Measurements from ENCODE around the gene TRMT61A.
"Not testable (repeated sequence)": the region's sequence is repeated elsewhere in the genome, so short reads cannot be mapped to it uniquely, and the experiment has no call there.

TRMT61A gene

DNA sequence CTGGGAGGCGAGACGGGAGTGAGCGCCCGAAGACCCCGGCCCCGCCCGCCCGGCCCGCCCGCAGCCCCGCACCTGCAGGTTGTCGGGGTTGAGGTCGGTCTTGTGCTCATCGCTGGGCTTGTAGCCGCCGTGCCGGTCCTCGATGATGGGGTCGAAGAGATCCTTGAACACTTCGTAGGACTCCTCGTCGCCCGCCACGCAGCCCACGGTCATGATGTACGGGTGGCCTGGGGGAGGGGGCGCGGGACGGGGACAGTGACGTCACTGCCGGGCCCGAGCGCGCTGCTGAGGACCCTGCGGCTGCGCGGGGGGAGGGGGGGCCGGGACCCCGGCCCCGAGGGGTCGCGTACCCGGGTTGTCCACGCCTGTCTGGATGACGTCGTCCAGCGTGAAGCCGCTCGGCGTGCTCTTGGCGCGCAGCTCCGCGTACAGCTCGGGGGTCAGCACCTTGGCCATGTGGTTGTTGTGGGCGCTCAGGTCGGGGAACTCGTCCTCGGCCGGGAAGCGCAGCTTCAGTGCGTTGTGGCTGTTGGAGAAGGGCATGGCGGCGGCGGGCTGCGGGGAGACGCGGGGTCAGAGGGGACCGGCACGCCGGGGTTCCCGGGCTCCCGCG is 6.9 kb upstream of the TRMT61A start:
- no peak for DNase-seq (ENCODE audit: low read depth in 1 of 2, low spot score in 1 of 2)

DNA sequence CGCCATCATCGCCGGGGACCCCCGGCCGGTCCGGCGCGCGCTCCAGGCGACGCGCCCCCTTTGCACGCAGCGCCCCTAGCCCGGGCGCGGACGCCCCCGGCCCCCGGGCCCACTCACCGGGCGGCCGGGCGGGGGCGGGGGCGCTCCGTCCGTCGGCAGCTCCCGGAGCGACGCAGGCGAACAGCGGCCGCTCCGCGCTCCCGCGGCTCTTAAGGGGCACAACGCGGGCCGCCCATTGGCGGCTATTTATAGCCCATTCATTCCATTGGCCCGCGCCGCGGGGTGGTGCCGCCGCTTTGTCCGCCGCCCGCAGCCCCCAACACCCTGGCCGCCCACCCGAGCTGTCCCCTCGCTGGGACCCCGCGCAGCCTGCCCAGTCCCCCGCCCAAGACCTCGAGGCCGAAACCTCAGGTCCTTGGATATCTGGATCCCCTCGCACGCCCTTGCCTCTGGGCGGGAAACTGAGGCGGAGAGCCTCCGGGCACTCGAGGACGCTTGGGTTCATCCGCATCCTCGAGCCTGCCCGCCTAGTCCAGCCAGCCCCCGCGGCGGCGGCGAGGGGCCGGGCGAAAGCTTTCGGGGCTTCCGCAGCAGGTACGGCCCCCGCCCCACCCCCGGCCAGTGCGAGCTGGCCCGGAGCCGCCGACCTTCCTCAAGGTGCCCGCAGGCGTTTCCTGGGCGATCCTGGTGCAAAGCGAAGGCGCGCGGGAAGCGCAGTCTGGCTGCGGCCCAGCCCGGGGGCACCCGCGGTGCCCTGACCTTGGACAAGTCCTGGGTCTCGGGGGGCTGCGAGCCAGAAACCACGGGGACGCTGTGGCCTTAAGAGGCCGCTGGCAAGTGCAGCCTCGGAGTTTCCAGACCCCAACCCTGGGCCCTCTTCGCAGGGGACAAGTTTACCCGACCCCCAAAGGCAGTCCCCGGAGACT is 6.1 kb upstream of the TRMT61A start, which contains the start of gene CKB:
TSS of gene CKB (minus strand) at position 182 of the 926 bp plus-strand sequence. CDS start 337 bp downstream, outside the sequence.
- DNase-seq (ENCODE audit: low read depth in 1 of 2, low spot score in 1 of 2): no peak

DNA sequence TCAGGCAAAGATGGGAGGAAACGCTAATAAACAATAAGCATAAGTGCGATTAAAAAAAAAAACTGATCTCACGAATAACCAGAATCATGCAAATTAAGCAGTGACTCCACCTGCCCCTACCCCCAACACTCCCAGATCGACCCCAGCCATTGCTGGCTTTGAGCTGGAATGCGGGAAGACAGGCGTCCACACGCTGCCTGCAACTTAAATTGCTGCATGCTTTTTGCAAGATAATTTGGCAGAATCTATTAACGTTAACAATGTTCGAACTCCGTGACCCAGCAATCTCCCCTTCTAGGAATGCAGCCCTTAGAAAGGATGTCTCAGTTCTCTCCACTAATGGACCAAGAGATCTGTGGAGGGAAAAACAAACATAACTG is 5.4 kb upstream of the TRMT61A start:
- DNase-seq (ENCODE audit: low read depth in 1 of 2, low spot score in 1 of 2): no peak

DNA sequence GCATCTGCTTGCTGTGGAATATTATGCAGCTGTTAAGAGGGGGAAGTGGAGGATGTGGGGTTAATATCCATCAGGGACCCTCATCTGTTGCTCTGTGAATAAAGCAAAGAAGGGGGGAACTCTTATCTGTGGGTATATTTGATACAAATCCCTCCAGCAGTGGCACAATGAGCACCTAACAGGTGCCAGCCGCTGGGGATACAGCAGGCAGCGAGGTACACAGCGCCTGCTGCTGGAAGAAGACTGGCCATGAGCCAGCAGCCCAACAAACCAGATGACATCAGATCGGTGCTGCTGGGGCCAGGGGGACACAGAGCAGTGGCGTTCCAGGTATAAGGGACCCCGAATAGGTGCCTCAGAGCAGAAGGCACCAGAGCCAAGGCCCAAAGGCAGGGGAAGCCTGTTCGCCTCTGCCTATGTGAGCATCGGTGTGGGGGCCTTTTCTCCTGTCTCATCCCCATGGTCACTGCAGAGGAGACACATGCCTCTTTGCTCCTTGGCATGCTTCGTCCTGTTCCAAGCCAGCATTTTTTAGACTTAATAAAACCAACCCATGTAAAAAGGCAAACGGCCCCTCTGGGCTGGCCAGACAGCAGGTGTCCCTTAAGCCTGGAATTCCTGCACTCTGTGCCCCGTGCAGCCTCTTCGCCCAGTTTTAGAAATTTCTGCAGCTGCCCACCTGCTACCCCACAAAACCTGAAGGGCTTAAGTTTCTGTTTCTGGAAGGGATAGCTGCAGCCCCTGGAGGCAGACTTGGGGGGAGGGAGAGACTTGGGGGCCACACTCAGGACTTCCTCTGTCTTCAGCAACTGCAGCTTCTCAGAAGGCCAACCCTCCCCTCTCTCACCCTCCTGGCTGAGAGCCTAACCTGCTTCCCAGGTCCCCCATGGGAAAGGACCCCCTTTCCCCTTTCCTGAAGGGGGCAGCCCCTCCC is 4.7 kb upstream of the TRMT61A start:
- no peak for DNase-seq (ENCODE audit: low read depth in 1 of 2, low spot score in 1 of 2)

DNA sequence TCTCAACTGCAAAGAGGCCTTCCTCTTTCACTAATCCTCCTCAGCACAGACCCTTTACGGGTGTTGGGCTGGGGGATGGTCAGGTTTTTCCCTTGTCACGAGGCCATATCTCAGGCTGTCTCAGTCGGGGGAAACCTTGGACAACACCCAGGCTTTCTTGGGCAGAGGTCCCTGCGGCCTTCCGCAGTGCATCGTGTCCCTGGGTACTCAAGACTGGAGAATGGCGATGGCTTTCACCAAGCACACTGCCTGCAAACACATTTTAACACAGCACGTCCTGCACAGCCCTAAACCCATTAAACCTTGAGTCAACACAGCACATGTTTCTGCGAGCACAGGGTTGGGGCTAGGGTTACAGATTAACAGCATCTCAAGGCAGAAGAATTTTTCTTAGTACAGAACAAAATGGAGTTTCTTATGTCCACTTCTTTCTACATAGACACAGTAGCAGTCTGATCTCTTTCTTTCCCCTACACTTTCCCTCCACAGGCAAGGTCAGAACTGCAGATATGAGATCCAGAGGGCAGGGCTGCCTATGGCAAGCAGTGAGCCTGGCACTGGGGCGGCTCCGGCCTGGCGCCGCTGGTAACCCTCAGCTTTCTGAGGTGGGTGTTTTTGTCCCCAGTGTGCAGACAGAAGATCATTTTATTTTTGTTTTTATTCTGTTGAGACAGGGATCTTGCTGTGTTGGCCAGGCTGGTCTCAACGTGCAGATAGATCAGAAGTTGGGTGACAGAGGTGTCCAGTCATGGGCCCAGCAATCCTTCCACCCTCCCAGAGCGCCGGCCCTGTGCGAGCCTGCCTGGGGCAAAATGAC is 3.4 kb upstream of the TRMT61A start:
- DNase-seq (ENCODE audit: low read depth in 1 of 2, low spot score in 1 of 2): not testable (repeated sequence)

DNA sequence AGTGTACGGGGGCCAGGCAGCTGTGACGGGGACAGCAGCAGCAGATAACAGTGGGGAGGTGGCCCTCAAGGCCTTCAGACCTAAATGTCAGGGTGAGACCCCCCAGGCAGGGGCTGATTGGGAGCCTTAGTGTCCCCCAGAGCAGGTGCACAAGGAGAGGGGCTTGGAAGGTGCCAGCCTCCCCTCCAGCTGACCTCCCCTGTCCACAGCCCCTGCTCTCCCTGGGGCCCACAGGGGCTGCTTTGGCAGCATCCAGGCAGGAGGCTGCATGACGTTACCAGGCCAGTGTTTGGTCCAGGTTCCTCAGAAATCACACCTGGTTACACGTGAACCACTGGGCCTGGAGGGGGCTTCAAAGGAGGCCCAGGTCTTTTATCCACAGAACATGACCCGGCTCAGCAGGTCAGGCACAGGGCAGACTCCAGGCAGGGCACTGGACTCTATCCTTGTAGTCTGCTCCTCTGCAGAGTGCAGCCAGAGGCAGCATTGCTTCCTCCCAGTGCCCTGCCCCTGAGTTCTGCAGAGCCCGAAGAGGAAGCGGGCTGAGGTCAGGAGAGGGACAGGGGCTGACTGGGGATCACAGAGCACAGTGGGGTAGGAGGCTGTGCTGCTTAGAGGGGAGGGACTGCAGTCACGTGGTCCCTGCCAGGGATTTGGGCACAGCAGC is 2.6 kb upstream of the TRMT61A start:
- no peak for DNase-seq (ENCODE audit: low read depth in 1 of 2, low spot score in 1 of 2)

DNA sequence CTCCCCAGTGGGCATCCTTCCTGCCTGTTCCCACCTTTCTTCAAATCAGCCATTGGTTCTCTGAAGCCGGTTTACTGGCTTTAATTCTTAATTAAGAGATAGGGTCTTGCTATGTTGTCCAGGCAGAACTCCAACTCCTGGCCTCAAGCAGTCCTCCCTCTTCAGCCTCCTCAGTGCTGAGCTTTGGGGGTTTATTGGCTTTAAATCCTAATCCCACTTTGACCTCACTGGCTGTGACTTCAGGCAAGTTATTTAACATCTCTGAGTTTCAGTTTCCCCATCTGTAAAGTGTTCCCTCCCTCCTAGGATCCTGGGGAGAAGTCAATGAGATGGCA is 2.1 kb upstream of the TRMT61A start:
- DNase-seq (ENCODE audit: low read depth in 1 of 2, low spot score in 1 of 2): no peak

DNA sequence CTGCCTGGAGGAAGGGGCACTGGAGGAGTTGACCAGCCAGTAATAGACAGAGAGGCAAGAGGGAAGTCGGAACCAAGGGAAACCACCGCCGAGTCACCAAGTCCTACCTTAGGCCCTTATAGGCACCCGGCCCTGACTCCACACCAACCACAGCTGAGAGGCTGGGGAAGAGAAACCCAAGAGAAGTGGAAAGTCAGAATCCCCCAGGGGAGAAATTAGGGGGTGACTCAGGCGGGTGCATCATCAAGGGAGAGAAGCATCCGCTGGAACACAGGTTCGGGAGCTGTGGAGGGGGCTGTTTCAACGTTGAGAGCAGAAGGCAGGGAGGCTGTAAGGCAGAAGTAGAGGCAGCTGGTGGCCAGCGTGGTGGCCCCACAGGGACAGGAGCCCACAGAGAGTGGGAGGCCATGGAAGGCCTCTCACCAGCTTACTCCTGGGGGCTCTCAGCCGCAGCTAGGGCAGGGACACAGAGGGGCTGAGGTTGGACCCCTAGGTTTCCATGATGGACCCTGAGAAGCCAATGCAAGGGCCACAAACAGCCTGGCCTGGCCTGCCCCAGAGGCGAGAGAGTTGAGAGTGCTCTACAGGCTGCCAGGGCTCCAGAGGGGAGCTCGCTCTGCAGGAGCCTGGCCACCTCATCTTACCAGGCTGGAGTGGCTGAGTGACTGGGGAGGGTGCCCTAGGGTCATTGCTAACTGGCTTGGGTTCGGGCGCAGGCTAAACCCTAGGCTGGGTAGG is 1.4 kb upstream of the TRMT61A start:
- DNase-seq (ENCODE audit: low read depth in 1 of 2, low spot score in 1 of 2): no peak

DNA sequence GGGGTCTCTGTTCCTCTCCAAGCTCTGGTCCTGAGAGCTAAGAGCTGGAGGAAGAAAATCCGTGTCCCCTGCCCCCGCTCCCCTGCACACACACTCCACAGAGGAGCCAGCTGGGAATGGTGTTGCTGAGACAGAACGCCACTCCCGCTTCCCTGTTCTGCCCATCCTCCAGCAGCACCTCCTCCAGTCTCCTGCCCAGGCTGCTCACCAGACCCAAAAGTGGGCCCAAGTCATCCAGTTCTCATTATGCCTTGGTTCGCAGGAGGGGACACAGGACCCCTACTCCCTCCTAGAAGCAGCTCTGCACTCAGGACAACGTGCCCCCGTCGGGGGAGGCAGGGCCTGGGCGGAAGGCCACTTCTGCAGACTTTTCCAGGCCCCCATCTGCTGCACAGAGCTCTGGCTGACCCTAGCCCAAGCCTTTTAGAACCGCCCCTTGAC is 830 bp upstream of the TRMT61A start:
- DNase-seq (ENCODE audit: low read depth in 1 of 2, low spot score in 1 of 2): no peak

DNA sequence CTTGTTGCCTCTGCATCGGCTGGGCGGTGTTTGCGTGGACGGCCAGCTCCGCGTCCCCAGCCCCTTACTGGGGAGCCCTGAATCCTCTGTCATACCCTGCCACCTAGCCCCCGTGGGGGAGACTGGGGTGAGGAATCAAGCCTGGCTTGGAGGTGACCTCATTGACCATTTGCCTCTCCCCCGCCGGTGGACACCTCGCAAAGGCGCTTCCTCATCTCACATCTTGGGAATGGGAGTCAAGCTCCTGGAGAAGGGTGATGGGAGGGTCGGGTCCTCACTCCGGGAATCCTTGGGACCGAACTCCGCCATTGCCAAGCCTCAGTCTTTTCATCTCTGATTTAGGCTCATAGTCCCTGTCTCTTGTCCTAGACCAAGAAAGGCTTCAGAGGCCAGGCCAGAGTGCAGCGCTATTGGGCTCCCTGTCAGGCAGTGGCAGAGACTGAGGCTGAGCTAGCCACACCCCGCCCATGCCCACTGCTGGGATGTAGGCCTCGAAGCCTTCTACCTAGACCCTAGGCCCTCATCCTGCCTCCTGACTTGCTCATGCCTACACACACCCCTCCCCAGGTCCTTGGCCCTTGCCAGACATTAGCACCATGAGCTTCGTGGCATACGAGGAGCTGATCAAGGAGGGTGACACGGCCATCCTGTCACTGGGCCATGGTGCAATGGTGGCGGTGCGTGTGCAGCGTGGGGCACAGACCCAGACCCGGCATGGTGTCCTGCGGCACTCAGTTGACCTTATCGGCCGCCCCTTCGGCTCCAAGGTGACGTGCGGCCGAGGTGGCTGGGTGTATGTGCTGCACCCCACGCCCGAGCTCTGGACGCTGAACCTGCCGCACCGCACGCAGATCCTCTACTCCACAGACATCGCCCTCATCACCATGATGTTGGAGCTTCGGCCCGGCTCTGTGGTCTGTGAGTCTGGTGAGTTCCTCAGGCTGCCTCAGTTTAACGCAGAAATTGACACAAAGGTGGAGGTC is 678 bp downstream of the TRMT61A start:
- no peak for DNase-seq (ENCODE audit: low read depth in 1 of 2, low spot score in 1 of 2)

DNA sequence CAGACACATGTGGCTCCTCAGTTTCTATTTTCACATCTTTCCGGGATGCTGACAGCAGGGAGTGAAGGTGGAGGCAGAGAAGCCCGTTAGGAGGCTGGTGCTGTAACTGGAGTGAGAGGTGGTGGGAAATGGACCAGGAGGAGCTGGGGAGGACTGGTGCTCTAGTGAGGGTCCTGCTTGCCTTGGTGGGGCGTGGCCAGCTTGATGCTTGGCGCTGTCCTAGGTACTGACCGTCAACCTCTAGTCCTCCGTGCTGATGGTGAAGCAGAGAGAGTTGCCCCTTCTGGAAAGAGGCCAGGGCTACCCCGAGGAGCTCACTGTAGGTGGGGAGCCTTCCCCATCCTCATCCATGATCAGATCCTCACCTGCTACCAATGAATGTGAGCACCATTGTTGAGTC is 1.4 kb downstream of the TRMT61A start:
- DNase-seq (ENCODE audit: low read depth in 1 of 2, low spot score in 1 of 2): no peak

DNA sequence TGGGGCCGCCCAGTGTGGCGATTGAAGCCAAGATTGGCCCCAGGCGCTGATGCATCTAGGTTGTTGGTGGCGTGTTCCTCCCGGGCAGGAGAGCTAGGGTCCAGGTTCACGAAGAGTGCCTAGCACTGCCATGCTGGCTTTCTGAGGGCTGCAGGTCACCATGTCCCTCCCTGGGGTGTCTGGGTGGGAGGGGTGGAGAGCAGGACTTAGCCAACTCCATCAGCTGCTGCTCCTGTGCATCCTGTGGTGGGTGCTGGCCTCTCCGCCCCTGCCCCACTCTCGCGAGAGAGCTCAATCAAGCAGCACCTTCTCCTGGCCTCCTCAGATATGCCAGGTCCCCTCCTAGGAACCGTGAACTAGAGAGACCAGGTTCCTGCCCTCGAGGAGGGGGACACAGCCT is 1.8 kb downstream of the TRMT61A start:
- no peak for DNase-seq (ENCODE audit: low read depth in 1 of 2, low spot score in 1 of 2)

DNA sequence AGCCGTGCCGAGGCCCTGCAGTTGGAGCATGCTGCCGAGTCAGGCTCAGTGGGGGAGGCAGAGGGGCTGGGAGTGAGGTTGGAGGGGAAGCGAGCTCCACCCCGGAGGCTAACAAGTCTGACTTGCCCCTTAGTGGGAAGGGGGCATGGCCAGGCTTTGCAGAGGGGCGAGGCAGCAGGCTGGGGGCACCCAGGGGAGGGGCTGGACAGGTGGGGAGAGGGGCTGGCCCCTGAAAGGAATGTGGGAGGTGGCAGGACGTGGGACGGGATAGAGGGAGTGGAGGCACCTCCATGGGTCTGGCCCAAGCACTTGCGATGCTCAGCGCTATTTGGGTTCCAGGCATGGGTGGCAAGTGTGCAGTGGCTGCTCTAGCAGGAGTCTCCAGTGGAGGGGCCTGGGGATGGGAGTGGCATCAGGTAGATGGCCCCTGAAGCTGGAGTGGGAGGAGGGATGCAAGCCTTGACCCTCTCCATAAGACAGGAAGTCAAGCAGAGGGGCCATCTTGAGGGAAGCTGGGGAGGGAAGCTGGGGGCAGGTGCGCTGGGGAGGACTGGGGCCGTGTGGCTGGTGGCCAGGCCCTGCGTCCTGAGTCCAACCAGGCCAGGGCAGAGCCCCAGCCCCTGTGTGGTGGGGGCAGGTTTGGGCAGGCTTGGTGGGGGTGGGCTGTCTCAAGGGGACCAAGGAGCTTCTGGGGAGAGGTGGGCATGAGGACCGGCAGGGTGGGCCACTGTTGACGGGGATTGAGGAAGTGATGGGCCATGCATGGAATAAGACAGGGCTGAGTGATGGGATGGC is 2.6 kb downstream of the TRMT61A start:
- DNase-seq (ENCODE audit: low read depth in 1 of 2, low spot score in 1 of 2): no peak

DNA sequence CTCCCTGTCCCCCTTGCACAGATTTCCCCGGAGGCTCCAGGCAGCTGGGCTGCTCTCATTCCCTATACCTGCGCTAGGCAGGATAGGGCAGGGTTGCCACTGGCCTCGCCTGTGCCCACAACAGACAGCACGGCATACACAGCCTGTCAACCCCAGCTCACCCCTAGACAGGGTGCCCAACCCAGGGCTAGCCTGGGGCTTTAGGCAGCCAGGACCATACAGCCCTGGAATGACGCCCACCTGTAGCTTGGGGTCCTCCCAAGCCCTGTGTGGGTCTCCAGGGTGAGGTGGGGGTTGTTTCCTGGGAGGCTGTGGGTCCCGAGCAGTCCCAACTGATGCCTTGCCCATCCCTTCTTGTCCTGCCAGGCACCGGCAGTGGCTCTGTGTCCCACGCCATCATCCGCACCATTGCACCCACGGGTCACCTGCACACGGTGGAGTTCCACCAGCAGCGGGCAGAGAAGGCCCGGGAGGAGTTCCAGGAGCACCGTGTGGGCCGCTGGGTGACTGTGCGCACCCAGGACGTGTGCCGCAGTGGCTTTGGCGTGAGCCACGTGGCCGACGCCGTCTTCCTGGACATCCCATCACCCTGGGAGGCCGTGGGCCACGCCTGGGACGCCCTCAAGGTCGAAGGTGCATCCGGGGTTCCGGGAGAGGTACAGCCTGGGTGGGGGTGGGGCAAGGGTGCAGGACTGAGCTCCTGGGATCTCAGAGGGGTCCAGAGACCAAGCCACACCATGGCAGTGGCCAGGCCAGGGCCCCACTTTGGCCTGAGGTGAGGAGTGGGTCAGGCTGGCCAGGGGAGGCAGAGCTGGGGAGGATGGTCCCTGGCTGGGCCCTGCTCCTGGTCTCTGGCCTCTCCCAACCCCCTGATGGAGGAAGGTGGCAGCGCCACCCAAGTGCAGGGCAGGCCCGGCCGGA is 3.5 kb downstream of the TRMT61A start:
- no peak for DNase-seq (ENCODE audit: low read depth in 1 of 2, low spot score in 1 of 2)

DNA sequence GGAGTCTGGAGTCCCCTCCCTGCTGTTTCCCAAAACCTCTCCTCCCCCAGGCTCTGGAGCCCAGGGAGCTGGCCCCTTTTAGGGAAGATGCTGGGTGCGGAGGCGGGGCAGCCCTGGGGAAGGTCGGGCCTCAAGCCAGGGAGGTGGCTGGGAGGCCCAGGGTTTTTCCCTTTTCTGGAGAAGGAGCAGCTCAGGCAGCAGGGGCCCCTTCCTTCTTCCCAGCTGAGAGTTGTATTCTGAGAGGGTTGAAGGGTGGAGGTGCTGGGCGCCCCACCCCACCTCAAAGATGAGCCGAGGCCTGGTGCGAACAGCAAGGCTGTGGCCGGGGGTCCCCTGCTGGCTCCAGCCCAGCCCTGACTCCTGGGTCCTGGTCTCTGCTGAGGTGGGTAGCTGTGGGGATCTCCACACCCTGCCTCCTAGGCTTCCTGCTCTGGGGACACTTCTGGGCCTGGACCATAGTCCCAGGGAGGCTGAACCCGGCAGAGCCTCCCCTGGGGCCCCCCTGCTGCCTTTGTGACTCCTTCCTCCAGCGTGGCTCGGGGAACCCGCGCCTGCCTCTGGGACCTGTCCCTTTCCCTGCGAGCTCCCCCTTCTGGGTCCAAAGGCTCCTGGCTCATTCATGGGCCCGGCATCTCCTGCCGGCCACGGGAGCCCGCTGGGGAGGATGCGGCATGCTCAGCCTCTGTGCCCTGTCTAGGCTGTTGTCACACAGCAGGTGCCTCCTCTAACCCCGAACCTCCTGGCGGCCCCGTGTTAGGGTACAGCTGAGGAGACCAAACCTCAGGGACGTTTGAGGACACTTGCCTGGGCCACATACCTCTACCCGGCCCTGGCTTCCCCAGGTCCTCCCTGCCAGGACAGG is 4.4 kb downstream of the TRMT61A start:
- no peak for DNase-seq (ENCODE audit: low read depth in 1 of 2, low spot score in 1 of 2)
